ENCODE data around the gene GC.

DNA sequence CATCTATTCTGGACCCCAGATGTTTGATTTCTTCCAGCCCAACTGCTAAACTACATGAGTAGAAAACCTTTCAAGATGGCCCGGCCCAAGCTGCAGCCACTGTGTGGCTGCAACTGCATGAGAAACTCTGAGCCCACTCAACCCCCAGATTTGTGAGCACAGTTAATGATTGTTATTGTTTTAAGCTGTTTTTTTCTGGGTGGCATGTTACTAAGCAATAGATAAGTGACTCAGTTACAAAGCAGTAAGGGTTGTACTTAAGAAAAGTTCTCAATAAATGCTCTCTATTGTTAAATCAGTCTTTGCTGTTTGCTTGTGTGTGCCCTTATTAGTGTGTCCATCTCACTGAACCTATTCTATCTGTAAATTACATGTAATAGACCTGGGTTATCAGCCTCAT lies 51.8 kb downstream of the GC start:
- no peak for TF ChIP-seq ZNF274 (IDR thresholded peaks at IDR 0.05; ENCODE audit: low read depth, low read length)
- TF ChIP-seq YY1 (IDR thresholded peaks at IDR 0.05; ENCODE audit: insufficient read depth, insufficient read length) = no peak
- TF ChIP-seq SUZ12 (IDR thresholded peaks at IDR 0.05; ENCODE audit: extremely low read depth, insufficient read depth, insufficient read length) = no peak
